ENCODE data around the gene SLC4A2.

The SLC4A2 gene

DNA sequence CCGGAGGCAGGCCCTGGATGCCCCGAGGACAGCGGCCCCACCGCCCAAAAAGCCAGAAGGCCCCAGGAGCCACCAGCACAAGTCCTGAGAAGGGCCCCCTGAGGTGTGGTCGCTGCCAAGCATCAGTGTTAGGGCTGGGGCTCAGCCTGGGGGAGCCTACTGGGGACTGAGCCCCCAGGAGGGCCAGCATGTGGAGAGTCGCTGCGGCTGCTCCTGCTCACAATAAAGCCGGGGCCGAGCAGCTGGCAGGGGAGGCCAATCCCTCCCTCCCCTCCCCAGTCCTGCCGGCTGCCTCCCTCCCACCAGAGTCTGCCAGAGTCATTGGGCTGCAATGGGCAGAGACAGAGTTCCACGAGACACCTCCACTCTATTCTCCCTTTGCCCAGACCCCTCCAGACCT lies 14.1 kb upstream of the SLC4A2 start:
- Histone ChIP-seq H3K9ac (ENCODE audit: low read length in 5 of 5) (no peak overlapping the region), H3K4me3 (ENCODE audit: low read depth in 1 of 5, low read length in 5 of 5) (no peak overlapping the region), H3K9me3 (ENCODE audit: control insufficient read depth in 5 of 5, low read length in 5 of 5) (no peaks in the 10 kb centered on the region), H3K36me3 (ENCODE audit: control insufficient read depth in 5 of 5, insufficient read depth in 5 of 5, low read length in 5 of 5) (peaks cover 0 to 46% (median 24%) of the 10 kb centered on the region in 5 donors), H3K27ac (ENCODE audit: low read depth, low read length) (no peak overlapping the region), H3K4me1 (ENCODE audit: control insufficient read depth in 5 of 5, insufficient read depth in 5 of 5, low read length in 5 of 5) (peaks cover 4 to 28% (median 11%) of the 10 kb centered on the region in 5 donors), H3K27me3 (ENCODE audit: control insufficient read depth in 5 of 5, insufficient read depth in 4 of 5, low read length in 5 of 5) (peaks cover 0 to 7% (median 4%) of the 10 kb centered on the region in 5 donors)

DNA sequence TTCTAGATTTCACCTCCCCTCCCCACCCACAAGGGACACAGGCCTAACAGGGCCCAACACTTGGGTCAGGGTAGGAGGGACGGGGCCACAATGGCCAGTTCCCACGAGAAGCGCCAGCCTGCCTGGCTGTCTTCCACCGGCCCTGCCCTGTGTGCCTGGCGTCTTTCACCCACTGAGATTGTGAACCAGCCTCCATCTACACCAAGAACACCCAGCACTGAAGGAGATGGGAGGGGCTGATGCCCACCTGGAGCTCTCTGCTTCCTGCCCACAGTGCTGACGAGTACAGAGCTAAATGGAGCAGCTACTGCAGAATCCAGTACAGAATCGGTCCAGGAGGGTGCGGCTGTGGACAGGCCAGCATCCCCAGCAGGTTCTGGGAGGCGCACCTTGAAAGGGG lies 13.4 kb upstream of the SLC4A2 start:
- Histone ChIP-seq H3K27ac (ENCODE audit: low read depth, low read length) (no peak overlapping the region), H3K9me3 (ENCODE audit: control insufficient read depth in 5 of 5, low read length in 5 of 5) (no peaks in the 10 kb centered on the region), H3K4me1 (ENCODE audit: control insufficient read depth in 5 of 5, insufficient read depth in 5 of 5, low read length in 5 of 5) (peaks cover 4 to 31% (median 14%) of the 10 kb centered on the region in 5 donors), H3K4me3 (ENCODE audit: low read depth in 1 of 5, low read length in 5 of 5) (no peak overlapping the region), H3K27me3 (ENCODE audit: control insufficient read depth in 5 of 5, insufficient read depth in 4 of 5, low read length in 5 of 5) (peaks cover 0 to 9% (median 5%) of the 10 kb centered on the region in 5 donors), H3K9ac (ENCODE audit: low read length in 5 of 5) (no peak overlapping the region), H3K36me3 (ENCODE audit: control insufficient read depth in 5 of 5, insufficient read depth in 5 of 5, low read length in 5 of 5) (peaks cover 0 to 46% (median 24%) of the 10 kb centered on the region in 5 donors)

DNA sequence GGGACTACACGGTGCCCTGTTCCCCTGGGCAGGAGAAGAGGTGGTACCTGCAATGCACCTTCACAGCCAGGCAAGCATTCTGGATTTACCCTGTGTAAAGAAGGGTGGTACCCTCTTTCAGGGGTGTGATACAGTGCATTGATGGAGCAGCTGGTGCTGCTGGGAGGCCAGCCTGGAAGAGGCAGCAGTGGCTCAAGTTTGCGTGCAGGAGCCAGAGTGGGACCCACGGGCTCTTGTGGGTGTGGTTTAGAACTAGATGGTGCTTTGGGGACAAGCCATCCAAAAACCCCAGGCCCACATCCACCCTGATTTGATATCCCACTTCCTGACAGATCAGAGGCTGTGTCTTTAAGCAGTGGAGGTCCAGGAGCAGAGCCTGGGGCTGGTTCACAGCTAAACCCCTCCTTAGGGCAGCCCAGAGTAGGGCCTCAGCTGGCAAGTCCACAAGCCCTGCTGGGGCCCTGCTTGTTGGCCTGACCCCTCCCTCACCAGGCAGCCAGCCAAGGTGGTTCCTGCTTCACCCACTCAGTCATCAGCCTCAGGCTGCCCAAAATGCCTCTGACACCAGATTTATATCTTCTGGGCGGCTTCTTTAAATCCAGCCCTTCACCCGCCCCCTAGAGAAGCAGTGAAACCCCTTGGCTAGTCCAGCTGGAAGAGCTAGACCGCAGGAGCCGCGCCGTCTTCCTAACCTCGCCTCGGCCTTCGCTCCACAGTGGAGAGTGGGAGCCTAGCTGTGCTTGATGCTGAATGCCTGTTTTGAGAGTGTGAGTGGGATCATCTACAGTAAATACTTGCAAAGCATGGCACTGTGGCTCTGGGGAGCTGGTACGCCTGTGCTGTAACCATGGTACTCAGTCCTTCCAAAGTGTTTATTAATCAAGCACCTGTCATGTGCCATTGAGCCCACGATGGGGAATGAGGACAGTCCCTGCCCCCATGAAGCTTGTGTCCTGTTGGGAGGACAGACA lies 12.5 kb upstream of the SLC4A2 start:
- H3K9me3 ChIP-seq (ENCODE audit: control insufficient read depth in 5 of 5, low read length in 5 of 5) = no peaks in the 10 kb centered on the region
- H3K4me1 ChIP-seq (ENCODE audit: control insufficient read depth in 5 of 5, insufficient read depth in 5 of 5, low read length in 5 of 5) = peaks cover 4 to 34% (median 17%) of the 10 kb centered on the region in 5 donors
- H3K36me3 ChIP-seq (ENCODE audit: control insufficient read depth in 5 of 5, insufficient read depth in 5 of 5, low read length in 5 of 5) = peaks cover 0 to 37% (median 24%) of the 10 kb centered on the region in 5 donors
- no peak overlapping the region for H3K27ac ChIP-seq (ENCODE audit: low read depth, low read length)
- H3K4me3 ChIP-seq (ENCODE audit: low read depth in 1 of 5, low read length in 5 of 5) = no peak overlapping the region
- peaks cover 0 to 9% (median 5%) of the 10 kb centered on the region in 5 donors for H3K27me3 ChIP-seq (ENCODE audit: control insufficient read depth in 5 of 5, insufficient read depth in 4 of 5, low read length in 5 of 5)
- H3K9ac ChIP-seq (ENCODE audit: low read length in 5 of 5) = peak overlapping the region in 1 of 5 donors; percentile 17

DNA sequence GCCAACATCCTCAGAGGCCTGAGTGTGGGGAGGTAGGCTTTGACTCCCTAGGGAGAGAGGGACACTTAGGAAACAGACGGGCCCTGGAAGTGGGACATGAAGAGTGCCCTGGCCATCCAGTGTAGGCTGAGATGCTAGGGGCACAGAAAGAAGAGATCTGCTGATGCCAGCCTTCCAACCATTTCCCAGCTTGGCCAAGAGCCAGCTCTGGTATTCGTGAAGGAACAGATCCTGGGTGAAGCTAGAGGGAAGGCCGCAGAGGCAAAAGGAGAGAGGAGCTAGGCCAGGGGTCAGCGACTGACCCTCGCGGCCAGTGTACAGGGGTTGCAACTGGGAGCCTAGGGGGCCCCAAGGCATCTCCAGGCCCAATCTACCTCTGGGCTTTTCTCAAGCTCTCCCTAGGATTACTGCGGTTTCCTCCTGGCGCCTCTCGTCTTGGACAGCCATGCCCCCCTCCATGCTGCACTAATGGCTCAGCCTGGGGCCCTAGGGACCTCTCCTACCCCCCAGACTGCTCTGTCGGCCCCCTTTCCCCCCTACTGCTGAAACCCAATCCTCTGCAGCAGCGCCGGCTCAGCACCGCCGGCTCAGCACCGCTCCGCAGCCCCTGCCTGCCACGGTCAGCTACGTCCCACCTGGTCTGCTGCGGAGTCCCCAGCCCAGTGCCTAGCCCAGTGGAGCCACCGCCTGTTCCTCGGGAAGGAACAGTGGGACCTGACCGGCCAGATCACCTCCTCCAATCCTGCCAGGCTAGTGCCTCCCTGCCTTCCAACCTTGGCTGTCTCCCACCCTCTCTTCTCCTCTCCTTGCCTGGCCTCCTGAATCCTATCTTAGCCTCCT lies 11.2 kb upstream of the SLC4A2 start, which contains the start of gene ASIC3:
Gene ASIC3 (plus strand): TSS at position 556 of the 840 bp plus-strand sequence. CDS start 355 bp downstream, outside the sequence.
- no peak within 1 kb of the TSS for H3K4me3 ChIP-seq (ENCODE audit: low read depth in 1 of 5, low read length in 5 of 5)

DNA sequence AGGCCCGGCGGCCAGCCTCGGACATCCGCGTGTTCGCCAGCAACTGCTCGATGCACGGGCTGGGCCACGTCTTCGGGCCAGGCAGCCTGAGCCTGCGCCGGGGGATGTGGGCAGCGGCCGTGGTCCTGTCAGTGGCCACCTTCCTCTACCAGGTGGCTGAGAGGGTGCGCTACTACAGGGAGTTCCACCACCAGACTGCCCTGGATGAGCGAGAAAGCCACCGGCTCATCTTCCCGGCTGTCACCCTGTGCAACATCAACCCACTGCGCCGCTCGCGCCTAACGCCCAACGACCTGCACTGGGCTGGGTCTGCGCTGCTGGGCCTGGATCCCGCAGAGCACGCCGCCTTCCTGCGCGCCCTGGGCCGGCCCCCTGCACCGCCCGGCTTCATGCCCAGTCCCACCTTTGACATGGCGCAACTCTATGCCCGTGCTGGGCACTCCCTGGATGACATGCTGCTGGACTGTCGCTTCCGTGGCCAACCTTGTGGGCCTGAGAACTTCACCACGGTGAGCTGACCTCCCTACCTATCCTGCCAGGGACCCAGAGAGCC lies 10.4 kb upstream of the SLC4A2 start:
- Histone ChIP-seq H3K9me3 (ENCODE audit: control insufficient read depth in 5 of 5, low read length in 5 of 5) (no peaks in the 10 kb centered on the region), H3K27me3 (ENCODE audit: control insufficient read depth in 5 of 5, insufficient read depth in 4 of 5, low read length in 5 of 5) (peaks cover 0 to 9% (median 5%) of the 10 kb centered on the region in 5 donors), H3K36me3 (ENCODE audit: control insufficient read depth in 5 of 5, insufficient read depth in 5 of 5, low read length in 5 of 5) (peaks cover 0 to 28% (median 15%) of the 10 kb centered on the region in 5 donors), H3K9ac (ENCODE audit: low read length in 5 of 5) (no peak overlapping the region), H3K4me3 (ENCODE audit: low read depth in 1 of 5, low read length in 5 of 5) (no peak overlapping the region), H3K27ac (ENCODE audit: low read depth, low read length) (no peak overlapping the region), H3K4me1 (ENCODE audit: control insufficient read depth in 5 of 5, insufficient read depth in 5 of 5, low read length in 5 of 5) (peaks cover 4 to 33% (median 18%) of the 10 kb centered on the region in 5 donors)

More for the DNA sequence above, 11.2 kb upstream of the SLC4A2 start, which contains the start of gene ASIC3:
- Histone ChIP-seq H3K36me3 (ENCODE audit: control insufficient read depth in 5 of 5, insufficient read depth in 5 of 5, low read length in 5 of 5) (peaks cover 0 to 24% (median 14%) of the 10 kb centered on the region in 5 donors), H3K4me1 (ENCODE audit: control insufficient read depth in 5 of 5, insufficient read depth in 5 of 5, low read length in 5 of 5) (peaks cover 4 to 34% (median 17%) of the 10 kb centered on the region in 5 donors), H3K27me3 (ENCODE audit: control insufficient read depth in 5 of 5, insufficient read depth in 4 of 5, low read length in 5 of 5) (peaks cover 0 to 9% (median 5%) of the 10 kb centered on the region in 5 donors), H3K27ac (ENCODE audit: low read depth, low read length) (no peak within 1 kb of the TSS), H3K9me3 (ENCODE audit: control insufficient read depth in 5 of 5, low read length in 5 of 5) (no peaks in the 10 kb centered on the region), H3K9ac (ENCODE audit: low read length in 5 of 5) (no peak within 1 kb of the TSS)

DNA sequence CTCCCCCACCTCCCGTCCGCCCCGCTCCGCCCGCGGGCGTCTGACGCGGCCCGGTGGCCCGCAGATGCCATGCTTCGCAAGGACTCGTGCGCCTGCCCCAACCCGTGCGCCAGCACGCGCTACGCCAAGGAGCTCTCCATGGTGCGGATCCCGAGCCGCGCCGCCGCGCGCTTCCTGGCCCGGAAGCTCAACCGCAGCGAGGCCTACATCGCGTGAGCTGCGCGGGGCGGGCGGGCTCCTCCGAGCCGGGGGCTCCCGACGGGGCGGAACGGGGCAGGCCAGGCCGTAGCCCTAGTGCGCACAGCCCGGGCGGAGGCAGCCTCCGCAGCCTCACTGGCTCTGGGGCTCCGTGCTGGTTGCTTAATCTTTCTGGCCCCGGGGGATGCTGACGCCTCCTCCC lies 8.3 kb upstream of the SLC4A2 start:
- Histone ChIP-seq H3K27me3 (ENCODE audit: control insufficient read depth in 5 of 5, insufficient read depth in 4 of 5, low read length in 5 of 5) (peaks cover 0 to 9% (median 5%) of the 10 kb centered on the region in 5 donors), H3K36me3 (ENCODE audit: control insufficient read depth in 5 of 5, insufficient read depth in 5 of 5, low read length in 5 of 5) (peaks cover 0 to 10% (median 4%) of the 10 kb centered on the region in 5 donors), H3K27ac (ENCODE audit: low read depth, low read length) (no peak overlapping the region), H3K9me3 (ENCODE audit: control insufficient read depth in 5 of 5, low read length in 5 of 5) (no peaks in the 10 kb centered on the region), H3K4me3 (ENCODE audit: low read depth in 1 of 5, low read length in 5 of 5) (peak overlapping the region in 1 of 5 donors; percentile 23), H3K4me1 (ENCODE audit: control insufficient read depth in 5 of 5, insufficient read depth in 5 of 5, low read length in 5 of 5) (peaks cover 4 to 33% (median 18%) of the 10 kb centered on the region in 5 donors), H3K9ac (ENCODE audit: low read length in 5 of 5) (no peak overlapping the region)

DNA sequence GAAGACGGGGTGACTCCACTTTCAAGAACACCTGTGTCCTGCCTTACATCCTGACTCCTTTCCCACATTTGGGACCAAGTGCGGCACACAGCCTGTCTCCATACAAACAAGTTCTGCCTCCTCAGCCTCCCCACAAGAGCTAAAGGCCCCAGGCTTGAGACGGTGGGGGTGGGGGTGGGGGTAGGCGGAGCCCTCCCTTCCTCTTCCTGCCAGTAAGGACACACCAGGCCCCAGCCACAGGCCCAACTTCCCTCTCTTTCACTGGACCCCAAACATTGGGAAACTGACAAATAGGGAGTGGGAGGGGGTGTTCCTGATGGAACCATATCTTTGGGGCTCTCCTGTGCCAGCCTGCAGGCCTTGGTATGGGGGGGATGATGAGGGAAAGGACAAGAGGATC lies 6.3 kb upstream of the SLC4A2 start:
- H3K27ac ChIP-seq (ENCODE audit: low read depth, low read length) = no peak overlapping the region
- H3K27me3 ChIP-seq (ENCODE audit: control insufficient read depth in 5 of 5, insufficient read depth in 4 of 5, low read length in 5 of 5) = peaks cover 0 to 9% (median 5%) of the 10 kb centered on the region in 5 donors
- H3K4me3 ChIP-seq (ENCODE audit: low read depth in 1 of 5, low read length in 5 of 5) = no peak overlapping the region
- no peak overlapping the region for H3K9ac ChIP-seq (ENCODE audit: low read length in 5 of 5)
- peaks cover 0 to 9% (median 2%) of the 10 kb centered on the region in 5 donors for H3K36me3 ChIP-seq (ENCODE audit: control insufficient read depth in 5 of 5, insufficient read depth in 5 of 5, low read length in 5 of 5)
- no peaks in the 10 kb centered on the region for H3K9me3 ChIP-seq (ENCODE audit: control insufficient read depth in 5 of 5, low read length in 5 of 5)
- peaks cover 3 to 32% (median 18%) of the 10 kb centered on the region in 5 donors for H3K4me1 ChIP-seq (ENCODE audit: control insufficient read depth in 5 of 5, insufficient read depth in 5 of 5, low read length in 5 of 5)

DNA sequence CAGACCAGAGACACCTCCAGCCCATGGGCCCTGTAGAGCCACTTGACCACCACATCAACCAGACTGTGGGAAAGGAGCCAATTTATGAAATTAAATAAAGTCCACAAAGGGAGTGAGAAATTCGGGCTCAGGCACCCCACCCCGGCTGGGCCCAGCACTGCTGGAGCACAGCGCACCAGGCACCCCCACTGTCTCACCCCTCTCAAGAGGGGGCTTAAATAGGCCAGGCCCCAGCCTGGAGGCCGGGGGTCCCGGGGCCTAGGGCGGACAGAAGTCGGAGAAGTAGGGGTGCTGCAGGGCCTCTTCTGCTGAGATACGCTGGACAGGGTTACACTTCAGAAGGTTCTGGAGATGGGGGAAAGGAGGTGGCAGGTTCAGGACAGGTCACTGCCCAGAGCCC lies 5.6 kb upstream of the SLC4A2 start:
- H3K9me3 ChIP-seq (ENCODE audit: control insufficient read depth in 5 of 5, low read length in 5 of 5) = no peaks in the 10 kb centered on the region
- H3K9ac ChIP-seq (ENCODE audit: low read length in 5 of 5) = peak overlapping the region in 1 of 5 donors; percentile 10
- peaks cover 5 to 38% (median 24%) of the 10 kb centered on the region in 5 donors for H3K4me1 ChIP-seq (ENCODE audit: control insufficient read depth in 5 of 5, insufficient read depth in 5 of 5, low read length in 5 of 5)
- H3K27me3 ChIP-seq (ENCODE audit: control insufficient read depth in 5 of 5, insufficient read depth in 4 of 5, low read length in 5 of 5) = peaks cover 0 to 9% (median 5%) of the 10 kb centered on the region in 5 donors
- H3K27ac ChIP-seq (ENCODE audit: low read depth, low read length) = no peak overlapping the region
- H3K36me3 ChIP-seq (ENCODE audit: control insufficient read depth in 5 of 5, insufficient read depth in 5 of 5, low read length in 5 of 5) = peaks cover 0 to 9% (median 2%) of the 10 kb centered on the region in 5 donors
- no peak overlapping the region for H3K4me3 ChIP-seq (ENCODE audit: low read depth in 1 of 5, low read length in 5 of 5)

DNA sequence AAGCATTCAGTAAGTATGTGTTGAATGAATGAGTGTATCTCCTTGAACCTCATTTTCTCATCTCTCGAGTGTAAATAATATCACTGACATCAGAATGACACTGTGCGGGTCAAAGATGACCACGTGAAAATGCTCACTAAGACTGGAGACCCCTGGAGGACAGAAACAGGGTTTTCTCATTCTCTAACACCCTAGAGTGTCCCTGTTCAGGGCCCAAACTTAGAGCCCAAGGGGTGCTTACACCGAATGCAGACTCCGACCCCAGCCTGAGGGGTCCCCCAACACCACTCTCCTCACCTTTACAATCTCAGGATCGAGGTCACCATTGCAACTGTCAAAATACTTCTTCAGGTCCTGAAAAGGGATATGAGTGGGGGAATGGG lies 3.1 kb upstream of the SLC4A2 start:
- Histone ChIP-seq H3K4me3 (ENCODE audit: low read depth in 1 of 5, low read length in 5 of 5) (no peak overlapping the region), H3K4me1 (ENCODE audit: control insufficient read depth in 5 of 5, insufficient read depth in 5 of 5, low read length in 5 of 5) (peaks cover 6 to 54% (median 38%) of the 10 kb centered on the region in 5 donors), H3K9ac (ENCODE audit: low read length in 5 of 5) (no peak overlapping the region), H3K27me3 (ENCODE audit: control insufficient read depth in 5 of 5, insufficient read depth in 4 of 5, low read length in 5 of 5) (peaks cover 0 to 3% (median 0%) of the 10 kb centered on the region in 5 donors), H3K36me3 (ENCODE audit: control insufficient read depth in 5 of 5, insufficient read depth in 5 of 5, low read length in 5 of 5) (peaks cover 0 to 9% (median 2%) of the 10 kb centered on the region in 5 donors), H3K9me3 (ENCODE audit: control insufficient read depth in 5 of 5, low read length in 5 of 5) (no peaks in the 10 kb centered on the region), H3K27ac (ENCODE audit: low read depth, low read length) (no peak overlapping the region)
